Parathyroid adenoma (tissue), 2 donors: ENCODE data around the gene NKTR.
"Not testable (repeated sequence)": the region's sequence is repeated elsewhere in the genome, so short reads cannot be mapped to it uniquely, and the experiment has no call there.

Experiments
- H2AFZ ChIP-seq: fragments of 300-600 bp; sonication (generic); one replicate; pipeline ENCODE4 v1.7.0; 2017; ENCODE audit warnings: antibody characterized with exemption, mild to moderate bottlenecking
- H3K27ac ChIP-seq: fragments of 300-600 bp; sonication (generic); one replicate; pipeline ENCODE4 v1.7.0; 2017
- H3K27me3 ChIP-seq: fragments of 300-600 bp; sonication (generic); one replicate; pipeline ENCODE4 v1.7.0; 2017; ENCODE audit warnings: low read length; ENCODE audit not compliant: control insufficient read depth, insufficient read depth
- H3K36me3 ChIP-seq: fragments of 300-600 bp; sonication (generic); one replicate; pipeline ENCODE4 v1.7.0; 2017; ENCODE audit warnings: low read length; ENCODE audit not compliant: control insufficient read depth, insufficient read depth
- H3K4me1 ChIP-seq: fragments of 300-600 bp; sonication (generic); one replicate; pipeline ENCODE4 v1.7.0; 2017; ENCODE audit warnings: control low read depth
- H3K4me2 ChIP-seq: fragments of 300-600 bp; sonication (generic); one replicate; pipeline ENCODE4 v1.7.0; 2017; ENCODE audit warnings: low read length
- H3K4me3 ChIP-seq: fragments of 300-600 bp; sonication (generic); one replicate; pipeline ENCODE4 v1.7.0; 2017; ENCODE audit warnings: low read depth, low read length
- H3K79me2 ChIP-seq: fragments of 300-600 bp; sonication (generic); one replicate; pipeline ENCODE4 v1.7.0; 2017; ENCODE audit warnings: control low read depth
- H3K9ac ChIP-seq: fragments of 300-600 bp; sonication (generic); one replicate; pipeline ENCODE4 v1.7.0; 2017; ENCODE audit warnings: mild to moderate bottlenecking
- H3K9me3 ChIP-seq: fragments of 300-600 bp; sonication (generic); one replicate; pipeline ENCODE4 v1.7.0; 2017; ENCODE audit warnings: low read length; ENCODE audit not compliant: control insufficient read depth
- TF ChIP-seq, protein P1 (sequence below): fragments of 300-600 bp; sonication (generic); IDR thresholded peaks from one replicate; pipeline ENCODE4 v1.7.0; 2017; ENCODE audit warnings: antibody characterized with exemption, mild to moderate bottlenecking
- donor health status: primary hyperparathyroidism.

NKTR gene

DNA sequence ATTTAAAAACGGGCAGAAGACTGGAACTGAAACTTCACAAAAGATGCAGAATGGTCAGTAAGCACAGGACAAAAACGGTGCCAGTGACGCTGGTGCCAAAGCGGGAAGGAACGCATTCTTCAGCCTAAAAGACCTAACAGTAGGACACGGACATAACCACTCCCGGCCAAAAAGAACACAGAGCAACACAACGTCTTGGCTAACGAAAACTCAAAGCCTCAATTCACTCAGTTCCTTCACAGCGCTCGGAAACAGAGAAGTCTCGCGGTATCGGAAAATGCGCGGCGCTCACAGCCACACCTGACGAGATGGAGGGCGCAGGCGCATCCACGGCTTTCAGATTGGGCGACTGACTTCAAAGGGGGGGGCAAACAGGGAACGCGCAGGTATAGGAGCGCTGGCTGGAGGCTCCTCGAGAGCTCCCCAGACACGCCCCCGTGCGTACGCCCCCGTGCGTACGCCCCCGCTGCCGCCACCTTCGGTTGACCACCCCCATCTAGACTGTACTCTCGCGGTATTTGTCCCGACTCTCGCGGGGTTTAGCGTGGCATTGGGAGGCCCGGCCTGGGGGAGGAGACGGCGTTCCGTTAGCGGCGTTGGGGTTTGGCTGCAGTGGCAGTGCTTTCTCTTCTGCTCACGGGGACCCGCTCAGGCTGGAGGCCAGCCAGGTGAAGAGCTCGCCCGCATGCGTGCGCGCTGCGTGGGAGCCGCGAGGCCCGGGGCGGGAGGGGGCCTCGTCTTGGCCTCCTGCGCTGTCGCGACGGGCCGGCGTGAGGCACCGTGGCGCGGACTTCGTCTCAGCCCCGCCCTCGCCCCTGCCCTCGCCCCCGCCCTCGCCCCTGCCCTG is at the start of gene NKTR:
TSS of gene NKTR (plus strand) at position 576 of the 847 bp plus-strand sequence. CDS start 321 bp downstream, outside the sequence.
- Histone ChIP-seq H2AFZ (peak within 1 kb of the TSS; percentile 93), H3K4me1 (peaks cover 3% of the 10 kb centered on the region)

DNA sequence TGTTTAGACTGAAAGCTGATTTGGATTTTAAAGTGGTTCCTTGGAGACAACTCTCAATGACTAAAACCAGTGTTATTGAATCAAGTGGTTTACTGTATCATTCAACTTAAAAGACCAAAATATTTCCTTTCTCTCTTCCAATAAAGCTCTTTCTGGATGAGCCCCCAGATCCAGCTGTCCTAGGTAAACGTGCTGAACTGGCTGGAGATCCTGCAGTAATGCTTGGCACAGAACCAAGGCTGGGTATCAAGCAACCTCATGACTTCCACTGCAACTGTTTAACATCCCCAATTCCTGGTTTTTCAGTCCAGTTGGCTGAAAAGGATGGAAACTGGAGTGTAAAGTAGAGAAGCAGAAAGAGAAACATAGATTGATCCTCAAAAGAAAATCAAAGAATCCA is 47.7 kb upstream of the NKTR start:
- Histone ChIP-seq H3K27me3 (no peaks in the 10 kb centered on the region), H3K79me2 (no peaks in the 10 kb centered on the region), H3K27ac (no peak overlapping the region), H2AFZ (no peak overlapping the region), H3K4me3 (no peak overlapping the region), H3K4me1 (no peaks in the 10 kb centered on the region), H3K4me2 (no peak overlapping the region), H3K9ac (no peak overlapping the region), H3K36me3 (no peaks in the 10 kb centered on the region), H3K9me3 (no peaks in the 10 kb centered on the region)
- TF ChIP-seq, protein P1, sequence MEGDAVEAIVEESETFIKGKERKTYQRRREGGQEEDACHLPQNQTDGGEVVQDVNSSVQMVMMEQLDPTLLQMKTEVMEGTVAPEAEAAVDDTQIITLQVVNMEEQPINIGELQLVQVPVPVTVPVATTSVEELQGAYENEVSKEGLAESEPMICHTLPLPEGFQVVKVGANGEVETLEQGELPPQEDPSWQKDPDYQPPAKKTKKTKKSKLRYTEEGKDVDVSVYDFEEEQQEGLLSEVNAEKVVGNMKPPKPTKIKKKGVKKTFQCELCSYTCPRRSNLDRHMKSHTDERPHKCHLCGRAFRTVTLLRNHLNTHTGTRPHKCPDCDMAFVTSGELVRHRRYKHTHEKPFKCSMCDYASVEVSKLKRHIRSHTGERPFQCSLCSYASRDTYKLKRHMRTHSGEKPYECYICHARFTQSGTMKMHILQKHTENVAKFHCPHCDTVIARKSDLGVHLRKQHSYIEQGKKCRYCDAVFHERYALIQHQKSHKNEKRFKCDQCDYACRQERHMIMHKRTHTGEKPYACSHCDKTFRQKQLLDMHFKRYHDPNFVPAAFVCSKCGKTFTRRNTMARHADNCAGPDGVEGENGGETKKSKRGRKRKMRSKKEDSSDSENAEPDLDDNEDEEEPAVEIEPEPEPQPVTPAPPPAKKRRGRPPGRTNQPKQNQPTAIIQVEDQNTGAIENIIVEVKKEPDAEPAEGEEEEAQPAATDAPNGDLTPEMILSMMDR, result no peak

More for the DNA sequence above, at the start of gene NKTR:
- Histone ChIP-seq H3K36me3 (no peaks in the 10 kb centered on the region), H3K9ac (peak within 1 kb of the TSS; percentile 89), H3K9me3 (no peaks in the 10 kb centered on the region), H3K27ac (peak within 1 kb of the TSS; percentile 74), H3K4me2 (peak within 1 kb of the TSS; percentile 88), H3K4me3 (peak within 1 kb of the TSS; percentile 89), H3K79me2 (peaks cover 29% of the 10 kb centered on the region), H3K27me3 (no peaks in the 10 kb centered on the region)
- TF ChIP-seq, protein P1, result no peak

DNA sequence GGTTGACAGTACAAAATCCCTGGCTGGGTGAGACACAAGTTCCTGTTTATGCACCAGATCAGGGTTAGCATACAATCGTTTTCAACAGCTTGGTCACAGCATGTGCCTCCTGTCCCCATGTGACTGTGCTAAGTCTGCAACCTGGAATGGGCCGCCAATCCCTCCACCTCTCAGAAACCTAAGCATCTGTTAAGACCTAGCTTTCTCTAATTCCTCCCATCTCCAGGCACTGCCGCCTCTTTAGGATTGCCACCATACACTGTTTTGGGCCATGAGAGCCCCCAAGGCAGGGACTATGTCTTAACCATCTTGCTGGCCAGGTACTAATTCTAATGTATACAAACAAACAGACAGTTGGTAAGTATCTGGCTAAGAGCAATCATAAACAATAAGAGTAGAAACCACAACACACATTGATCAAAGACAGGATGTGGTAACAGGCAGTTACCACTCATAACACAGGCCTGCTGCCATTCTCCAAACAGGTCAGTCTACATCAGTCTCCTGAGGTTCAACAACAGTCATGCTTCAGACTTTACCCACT is 44.3 kb upstream of the NKTR start:
- no peak overlapping the region for H3K27ac ChIP-seq
- no peak overlapping the region for H3K9ac ChIP-seq
- H3K4me3 ChIP-seq, result no peak overlapping the region
- H3K79me2 ChIP-seq, result no peaks in the 10 kb centered on the region
- TF ChIP-seq, protein P1, result no peak
- no peaks in the 10 kb centered on the region for H3K27me3 ChIP-seq
- no peak overlapping the region for H2AFZ ChIP-seq
- H3K4me2 ChIP-seq, result no peak overlapping the region
- no peaks in the 10 kb centered on the region for H3K9me3 ChIP-seq
- no peaks in the 10 kb centered on the region for H3K4me1 ChIP-seq
- no peaks in the 10 kb centered on the region for H3K36me3 ChIP-seq

DNA sequence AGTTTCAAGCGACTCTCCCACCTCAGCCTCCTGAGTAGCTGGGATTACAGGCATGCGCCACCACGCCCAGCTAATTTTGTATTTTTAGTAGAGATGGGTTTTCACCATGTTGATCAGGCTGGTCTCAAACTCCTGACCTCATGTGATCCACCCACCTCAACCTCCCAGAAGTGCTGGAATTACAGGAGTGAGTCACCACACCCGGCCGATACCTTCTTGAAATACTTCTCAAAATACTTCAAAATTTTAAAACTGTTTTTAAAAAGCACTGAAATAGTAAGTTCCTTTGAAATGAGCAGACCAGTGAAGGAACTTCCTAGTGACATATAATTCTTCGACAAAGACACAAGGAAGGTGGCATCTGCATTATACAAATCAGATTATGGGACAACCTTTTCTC is 43.7 kb upstream of the NKTR start:
- not testable (repeated sequence) for H3K4me1 ChIP-seq, H3K27ac ChIP-seq, H3K36me3 ChIP-seq

DNA sequence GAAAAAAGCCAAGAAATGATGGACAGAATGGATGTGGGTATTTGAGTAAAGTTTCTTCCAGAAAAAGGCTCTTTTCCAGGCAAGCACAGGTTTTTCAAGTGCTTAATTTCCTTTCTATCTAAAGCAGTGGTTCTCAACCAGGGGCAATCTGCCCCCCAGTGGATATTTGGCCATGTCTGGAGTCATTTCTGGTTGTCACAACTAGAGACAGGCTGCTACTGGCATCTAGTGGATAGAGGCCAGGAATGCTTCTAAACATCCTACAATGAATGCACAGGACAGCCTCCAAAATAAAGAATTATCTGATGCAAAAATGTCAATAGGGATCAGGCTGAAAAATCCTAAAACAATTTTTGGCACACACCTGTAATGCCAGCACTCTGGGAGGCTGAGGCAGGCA is 42.6 kb upstream of the NKTR start:
- Histone ChIP-seq H3K36me3 (no peaks in the 10 kb centered on the region), H3K4me2 (no peak overlapping the region), H3K9me3 (no peaks in the 10 kb centered on the region), H3K27me3 (no peaks in the 10 kb centered on the region), H3K27ac (no peak overlapping the region), H2AFZ (no peak overlapping the region), H3K79me2 (no peaks in the 10 kb centered on the region), H3K9ac (no peak overlapping the region), H3K4me1 (no peaks in the 10 kb centered on the region), H3K4me3 (no peak overlapping the region)
- TF ChIP-seq, protein P1, result peak; percentile 9

More for the DNA sequence above, 43.7 kb upstream of the NKTR start:
- not testable (repeated sequence) for H3K4me3 ChIP-seq, H2AFZ ChIP-seq, H3K79me2 ChIP-seq, H3K9me3 ChIP-seq, H3K4me2 ChIP-seq, H3K27me3 ChIP-seq, H3K9ac ChIP-seq
